Central memory CD8-positive, alpha-beta T cell (primary cell): Measurements from ENCODE around the gene CAPZA3.
"Not testable (repeated sequence)": the region's sequence is repeated elsewhere in the genome, so short reads cannot be mapped to it uniquely, and the experiment has no call there.

Experiments used
- ATAC-seq: fragments of 150-1000 bp; cut with Tn5 transposase; replicated peaks from 2 replicates; pipeline ENCODE4 v1.10.0; 2022; ENCODE audit warnings: mild to moderate bottlenecking, moderate FRiP score, moderate number of reproducible peaks; ENCODE audit not compliant: poor library complexity, severe bottlenecking; ENCODE audit errors: extremely low read depth
- DNase-seq, 2 donors: peaks; one replicate each; pipeline ENCODE4 v3.0.0; 2021; ENCODE audit warnings: low spot score in 2 of 2
- H3K27ac Mint-ChIP-seq: one replicate; pipeline ENCODE4 v1.8.0; 2022; ENCODE audit warnings: low read depth, mild to moderate bottlenecking, moderate library complexity, mixed read lengths
- H3K27me3 Mint-ChIP-seq: one replicate; pipeline ENCODE4 v1.8.0; 2022; ENCODE audit warnings: mixed read lengths
- H3K36me3 Mint-ChIP-seq: one replicate; pipeline ENCODE4 v1.8.0; 2022; ENCODE audit warnings: mild to moderate bottlenecking, moderate library complexity, mixed read lengths; ENCODE audit not compliant: insufficient read depth
- H3K4me1 Mint-ChIP-seq: one replicate; pipeline ENCODE4 v1.8.0; 2022; ENCODE audit warnings: mixed read lengths
- H3K4me3 Mint-ChIP-seq: one replicate; pipeline ENCODE4 v1.8.0; 2022; ENCODE audit warnings: mild to moderate bottlenecking, moderate library complexity, mixed read lengths
- H3K9me3 Mint-ChIP-seq: one replicate; pipeline ENCODE4 v1.8.0; 2022; ENCODE audit warnings: mixed read lengths

The CAPZA3 gene

GRCh38 chr12:18721452-18721851 lies 16.5 kb upstream of the CAPZA3 start:
- Mint-ChIP-seq H3K4me1 (no peaks in the 10 kb centered on the region), H3K9me3 (peaks cover 11% of the 10 kb centered on the region), H3K4me3 (no peak overlapping the region), H3K27ac (no peak overlapping the region), H3K27me3 (no peaks in the 10 kb centered on the region), H3K36me3 (no peaks in the 10 kb centered on the region)
- ATAC-seq (no peak), DNase-seq (no peak)

- no peaks in the 10 kb centered on the region for H3K27me3 Mint-ChIP-seq
- no peak overlapping the region for H3K4me3 Mint-ChIP-seq
- no peaks in the 10 kb centered on the region for H3K4me1 Mint-ChIP-seq
- ATAC-seq, result no peak
- H3K9me3 Mint-ChIP-seq, result peaks cover 25% of the 10 kb centered on the region
- no peak for DNase-seq
- H3K36me3 Mint-ChIP-seq, result no peaks in the 10 kb centered on the region
- no peak overlapping the region for H3K27ac Mint-ChIP-seq
These were observed 14.2 kb upstream of the CAPZA3 start for GRCh38 chr12:18723752-18724151.

- Mint-ChIP-seq H3K4me1 (no peaks in the 10 kb centered on the region), H3K27ac (no peak overlapping the region), H3K4me3 (no peak overlapping the region), H3K9me3 (peaks cover 28% of the 10 kb centered on the region), H3K36me3 (no peaks in the 10 kb centered on the region), H3K27me3 (no peaks in the 10 kb centered on the region)
- ATAC-seq (no peak), DNase-seq (no peak)
These were observed 6.8 kb upstream of the CAPZA3 start for GRCh38 chr12:18731156-18731555.

GRCh38 chr12:18747895-18748294 lies 10.0 kb downstream of the CAPZA3 start:
- H3K27ac Mint-ChIP-seq, result no peak overlapping the region
- H3K27me3 Mint-ChIP-seq, result no peaks in the 10 kb centered on the region
- H3K4me3 Mint-ChIP-seq, result no peak overlapping the region
- no peaks in the 10 kb centered on the region for H3K36me3 Mint-ChIP-seq
- no peaks in the 10 kb centered on the region for H3K4me1 Mint-ChIP-seq
- no peak for ATAC-seq
- H3K9me3 Mint-ChIP-seq, result peaks cover 6% of the 10 kb centered on the region
- DNase-seq, result no peak

- Mint-ChIP-seq H3K9me3 (no peaks in the 10 kb centered on the region), H3K4me1 (no peaks in the 10 kb centered on the region), H3K36me3 (no peaks in the 10 kb centered on the region), H3K27me3 (no peaks in the 10 kb centered on the region), H3K27ac (no peak overlapping the region), H3K4me3 (no peak overlapping the region)
- no peak for DNase-seq
- no peak for ATAC-seq
These were observed 11.6 kb downstream of the CAPZA3 start for GRCh38 chr12:18749386-18749957.

GRCh38 chr12:18750085-18750484 lies 12.2 kb downstream of the CAPZA3 start:
- Mint-ChIP-seq H3K27me3 (no peaks in the 10 kb centered on the region), H3K4me1 (no peaks in the 10 kb centered on the region), H3K36me3 (no peaks in the 10 kb centered on the region), H3K9me3 (no peaks in the 10 kb centered on the region), H3K4me3 (no peak overlapping the region), H3K27ac (no peak overlapping the region)
- DNase-seq, result no peak
- no peak for ATAC-seq

GRCh38 chr12:18751866-18752265 lies 13.9 kb downstream of the CAPZA3 start:
- no peaks in the 10 kb centered on the region for H3K4me1 Mint-ChIP-seq
- H3K9me3 Mint-ChIP-seq, result no peaks in the 10 kb centered on the region
- H3K4me3 Mint-ChIP-seq, result no peak overlapping the region
- ATAC-seq (no peak), DNase-seq (no peak)
- no peak overlapping the region for H3K27ac Mint-ChIP-seq
- H3K27me3 Mint-ChIP-seq, result no peaks in the 10 kb centered on the region
- H3K36me3 Mint-ChIP-seq, result no peaks in the 10 kb centered on the region

GRCh38 chr12:18752280-18752920 lies 14.5 kb downstream of the CAPZA3 start:
- H3K4me1 Mint-ChIP-seq, result no peaks in the 10 kb centered on the region
- no peaks in the 10 kb centered on the region for H3K27me3 Mint-ChIP-seq
- H3K27ac Mint-ChIP-seq, result no peak overlapping the region
- no peaks in the 10 kb centered on the region for H3K36me3 Mint-ChIP-seq
- no peaks in the 10 kb centered on the region for H3K9me3 Mint-ChIP-seq
- ATAC-seq, result no peak
- DNase-seq, result no peak
- no peak overlapping the region for H3K4me3 Mint-ChIP-seq

GRCh38 chr12:18752947-18753346 lies 15.0 kb downstream of the CAPZA3 start:
- no peaks in the 10 kb centered on the region for H3K27me3 Mint-ChIP-seq
- ATAC-seq, result no peak
- DNase-seq, result no peak
- peaks cover 1% of the 10 kb centered on the region for H3K9me3 Mint-ChIP-seq
- no peaks in the 10 kb centered on the region for H3K4me1 Mint-ChIP-seq
- H3K27ac Mint-ChIP-seq, result no peak overlapping the region
- H3K36me3 Mint-ChIP-seq, result no peaks in the 10 kb centered on the region
- no peak overlapping the region for H3K4me3 Mint-ChIP-seq

GRCh38 chr12:18753481-18754123 lies 15.7 kb downstream of the CAPZA3 start:
- DNase-seq, result no peak
- Mint-ChIP-seq H3K27me3 (no peaks in the 10 kb centered on the region), H3K9me3 (peaks cover 4% of the 10 kb centered on the region), H3K4me3 (no peak overlapping the region), H3K27ac (no peak overlapping the region), H3K36me3 (no peaks in the 10 kb centered on the region), H3K4me1 (no peaks in the 10 kb centered on the region)
- ATAC-seq, result no peak

- no peaks in the 10 kb centered on the region for H3K36me3 Mint-ChIP-seq
- DNase-seq (no peak), ATAC-seq (no peak)
- H3K27me3 Mint-ChIP-seq, result no peaks in the 10 kb centered on the region
- no peak overlapping the region for H3K27ac Mint-ChIP-seq
- peaks cover 4% of the 10 kb centered on the region for H3K9me3 Mint-ChIP-seq
- H3K4me1 Mint-ChIP-seq, result no peaks in the 10 kb centered on the region
- no peak overlapping the region for H3K4me3 Mint-ChIP-seq
These were observed 16.3 kb downstream of the CAPZA3 start for GRCh38 chr12:18754124-18754707.

- no peak overlapping the region for H3K27ac Mint-ChIP-seq
- DNase-seq, result no peak
- ATAC-seq, result no peak
- H3K4me3 Mint-ChIP-seq, result no peak overlapping the region
- H3K4me1 Mint-ChIP-seq, result no peaks in the 10 kb centered on the region
- H3K9me3 Mint-ChIP-seq, result peaks cover 4% of the 10 kb centered on the region
- no peaks in the 10 kb centered on the region for H3K27me3 Mint-ChIP-seq
- no peaks in the 10 kb centered on the region for H3K36me3 Mint-ChIP-seq
These were observed 17.4 kb downstream of the CAPZA3 start for GRCh38 chr12:18755341-18755740.

GRCh38 chr12:18766479-18766878 lies 28.6 kb downstream of the CAPZA3 start:
- not testable (repeated sequence) for H3K4me1 Mint-ChIP-seq

More at GRCh38 chr12:18766479-18766878, 28.6 kb downstream of the CAPZA3 start:
- not testable (repeated sequence) for H3K27ac Mint-ChIP-seq, H3K27me3 Mint-ChIP-seq, H3K36me3 Mint-ChIP-seq, DNase-seq, ATAC-seq, H3K4me3 Mint-ChIP-seq
- H3K9me3 Mint-ChIP-seq, result peaks cover 18% of the 10 kb centered on the region
